HG03521 (cell line): ENCODE measurements around the gene HES6.

Experiments used
- ATAC-seq: cut with Tn5 transposase; IDR thresholded peaks from one replicate; pipeline ENCODE4 v1.9.1; 2021; ENCODE audit warnings: mild to moderate bottlenecking, moderate library complexity; ENCODE audit not compliant: unreplicated experiment

HES6 gene

GRCh38 chr2:238255151-238255551 lies 15.3 kb upstream of the HES6 start:
- no peak for ATAC-seq

DNA sequence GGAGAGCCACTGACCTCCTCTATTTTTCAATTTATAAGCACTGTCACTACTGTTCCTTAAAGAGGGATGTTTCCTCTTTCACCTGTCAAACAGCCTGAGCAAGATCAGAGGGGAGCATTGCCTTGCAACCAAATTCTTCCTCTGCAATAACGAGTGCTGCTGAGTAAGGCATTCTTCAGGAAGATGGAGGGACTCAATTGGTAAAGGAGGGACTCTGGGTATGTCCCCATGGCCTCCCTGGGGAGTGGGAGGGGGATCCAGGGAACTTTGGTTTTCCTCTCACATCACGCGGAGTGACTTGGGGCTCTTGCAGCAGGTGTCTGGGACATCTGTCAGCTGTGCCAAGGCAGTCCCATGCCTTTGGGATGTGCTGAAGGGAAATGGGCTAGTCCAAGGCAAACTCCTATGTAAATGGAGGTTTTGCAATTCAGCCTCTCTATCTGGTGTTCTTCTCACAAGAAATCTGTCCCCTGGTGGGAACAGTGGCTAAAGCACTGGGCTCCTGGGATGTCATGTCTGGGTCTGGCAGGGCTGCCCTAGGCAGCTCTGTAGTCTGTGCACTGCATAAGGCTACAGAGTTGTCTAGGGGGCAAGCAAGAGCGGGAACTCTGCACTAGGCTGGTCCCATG lies 14.4 kb upstream of the HES6 start:
- no peak for ATAC-seq

- no peak for ATAC-seq
Observed at GRCh38 chr2:238252766-238253630, 13.2 kb upstream of the HES6 start.

DNA sequence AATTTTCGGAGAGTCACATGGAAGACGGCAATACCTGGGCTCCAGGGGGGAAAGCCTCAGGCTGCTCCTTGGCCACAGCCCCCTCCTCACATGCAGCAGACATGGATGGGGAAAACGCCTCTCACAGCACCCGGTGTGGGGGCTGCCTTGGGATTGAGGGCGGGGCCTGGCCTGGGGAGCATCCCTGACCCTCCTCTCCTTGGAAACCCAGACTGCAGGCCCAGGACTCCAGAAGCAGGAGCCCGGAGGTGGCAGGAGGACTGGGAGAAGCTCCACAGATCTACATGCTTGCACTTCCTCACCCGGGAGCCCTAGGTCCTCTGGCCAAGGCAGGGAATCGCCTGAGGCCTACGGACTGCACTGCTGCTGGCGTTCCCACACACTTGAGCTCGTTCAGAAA lies 12.1 kb upstream of the HES6 start:
- ATAC-seq, result no peak

DNA sequence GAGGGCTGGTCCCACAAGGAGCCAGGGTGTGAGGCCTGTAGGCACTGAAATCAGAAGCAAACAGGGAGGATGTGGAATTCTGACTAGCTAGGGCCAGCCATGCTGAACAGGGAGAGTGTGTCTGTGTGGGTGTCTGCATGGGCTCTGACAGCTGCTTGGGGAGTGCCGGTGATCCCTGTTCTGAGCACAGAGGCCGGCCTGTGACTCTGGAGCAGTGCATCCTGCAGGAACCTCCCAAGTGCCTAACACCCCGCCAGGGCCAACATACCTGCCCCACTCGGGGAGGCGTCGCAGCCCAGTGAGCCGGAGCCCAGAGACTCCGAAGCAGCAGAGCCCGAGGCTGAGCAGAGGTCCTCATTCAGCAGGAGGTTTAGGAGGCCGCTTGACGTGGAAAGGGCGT lies 11.5 kb upstream of the HES6 start:
- ATAC-seq, result no peak

DNA sequence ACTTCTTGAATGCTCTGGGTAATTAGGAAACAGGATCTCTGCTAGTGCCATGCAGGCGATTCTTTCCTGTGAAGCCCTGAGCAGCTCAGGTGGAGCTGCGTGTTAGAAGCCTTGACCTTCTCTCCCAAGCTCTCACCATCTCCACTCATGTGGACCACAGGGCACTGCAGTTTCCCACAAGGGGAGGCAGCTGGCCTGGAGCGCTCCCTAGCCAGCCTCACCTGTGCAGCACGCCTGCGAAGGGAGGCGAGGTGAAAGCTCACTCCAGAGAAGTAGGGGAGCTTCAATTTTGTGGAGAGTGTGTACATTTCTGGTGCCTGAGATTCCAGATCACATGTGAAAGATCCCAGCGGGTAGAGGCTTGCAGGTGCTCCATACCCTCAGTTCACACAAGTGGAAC lies 11.1 kb upstream of the HES6 start:
- ATAC-seq, result no peak

DNA sequence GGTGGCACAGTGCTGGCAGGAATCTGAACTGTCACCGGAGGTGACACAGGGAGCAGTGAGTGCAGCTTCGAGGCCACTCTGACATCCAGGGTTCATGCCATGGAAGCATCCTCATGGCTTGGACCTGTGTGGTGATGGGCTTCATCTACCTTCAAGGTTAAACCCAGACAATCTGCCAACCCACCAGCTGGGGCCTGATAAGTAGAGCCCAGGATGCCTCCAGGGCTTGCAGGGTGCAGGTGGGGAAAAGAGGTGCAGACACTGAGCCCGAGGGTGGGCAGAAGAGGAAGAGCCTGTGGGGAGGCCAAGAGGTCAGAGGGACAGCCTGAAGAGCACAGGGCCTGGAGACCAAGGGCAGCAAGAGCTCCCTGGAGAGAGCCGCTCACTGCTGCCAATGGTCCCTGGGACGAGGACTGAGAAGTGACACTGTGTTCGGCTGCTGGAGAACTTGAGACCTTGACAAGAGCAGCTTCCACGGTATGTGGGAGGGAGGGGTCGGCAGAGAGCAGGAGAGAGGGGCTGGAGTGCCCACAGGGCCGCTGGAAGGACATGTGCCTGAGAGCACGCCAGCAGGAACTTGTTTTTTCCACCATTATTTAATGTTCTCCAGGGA lies 8.1 kb upstream of the HES6 start:
- no peak for ATAC-seq

DNA sequence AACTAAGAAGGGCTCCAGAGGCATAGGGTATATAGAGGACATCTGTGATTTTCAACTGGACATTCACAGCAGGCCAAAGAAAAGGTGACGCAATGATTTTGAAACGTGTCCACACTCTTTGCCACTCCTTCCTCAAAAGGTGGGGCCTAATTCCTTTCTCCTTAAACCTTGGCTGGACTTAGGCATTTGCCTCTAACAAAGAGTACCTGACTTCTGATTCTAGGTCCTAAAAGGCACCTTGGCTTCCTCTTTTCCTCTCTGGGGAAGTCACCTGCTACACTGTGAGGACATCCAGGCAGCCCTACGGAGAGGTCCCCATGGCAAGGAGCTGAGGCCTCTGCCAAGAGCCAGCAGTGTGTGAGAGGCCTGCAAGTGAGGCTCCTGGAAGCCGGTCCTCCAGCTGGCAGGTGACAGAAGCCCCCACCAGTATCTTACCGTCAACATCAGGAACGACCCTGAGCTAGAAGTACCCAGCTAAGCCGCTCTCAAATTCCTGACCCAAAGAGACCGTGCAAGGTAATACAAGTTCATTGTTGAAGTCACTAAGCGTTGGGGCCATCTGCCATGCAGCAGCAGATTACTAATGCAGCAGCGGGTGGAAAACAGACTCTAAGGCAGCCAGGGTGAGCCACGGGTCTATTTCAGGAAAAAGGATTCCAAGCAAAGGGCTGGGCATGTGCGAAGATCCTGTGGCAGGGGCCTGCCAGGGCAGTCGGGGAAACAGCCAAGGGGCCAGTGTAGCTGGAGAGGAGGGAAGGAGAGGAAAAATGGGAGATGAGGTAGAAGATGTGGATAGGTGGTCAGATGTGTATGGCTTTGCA lies 7.4 kb upstream of the HES6 start:
- ATAC-seq, result no peak

DNA sequence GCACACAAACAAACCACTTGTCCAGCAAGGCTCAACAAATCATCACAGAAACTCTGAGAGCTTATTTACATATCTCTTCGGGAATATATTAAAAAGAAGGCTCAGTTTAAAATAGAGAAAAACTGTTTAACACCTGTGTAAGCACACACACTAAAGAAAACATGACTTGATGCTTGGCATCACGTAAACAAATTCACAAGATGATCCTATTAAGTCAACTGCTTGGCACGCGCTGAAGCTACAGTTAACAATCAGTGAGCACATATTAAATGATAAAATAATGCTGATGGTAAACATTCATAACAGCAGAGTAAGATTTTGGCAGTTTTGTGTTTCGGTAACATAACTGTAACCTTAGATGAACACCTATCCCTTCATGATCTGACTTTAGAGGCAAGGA lies 4.3 kb upstream of the HES6 start:
- no peak for ATAC-seq

- ATAC-seq, result no peak
Observed at GRCh38 chr2:238243496-238244076, 3.7 kb upstream of the HES6 start.

DNA sequence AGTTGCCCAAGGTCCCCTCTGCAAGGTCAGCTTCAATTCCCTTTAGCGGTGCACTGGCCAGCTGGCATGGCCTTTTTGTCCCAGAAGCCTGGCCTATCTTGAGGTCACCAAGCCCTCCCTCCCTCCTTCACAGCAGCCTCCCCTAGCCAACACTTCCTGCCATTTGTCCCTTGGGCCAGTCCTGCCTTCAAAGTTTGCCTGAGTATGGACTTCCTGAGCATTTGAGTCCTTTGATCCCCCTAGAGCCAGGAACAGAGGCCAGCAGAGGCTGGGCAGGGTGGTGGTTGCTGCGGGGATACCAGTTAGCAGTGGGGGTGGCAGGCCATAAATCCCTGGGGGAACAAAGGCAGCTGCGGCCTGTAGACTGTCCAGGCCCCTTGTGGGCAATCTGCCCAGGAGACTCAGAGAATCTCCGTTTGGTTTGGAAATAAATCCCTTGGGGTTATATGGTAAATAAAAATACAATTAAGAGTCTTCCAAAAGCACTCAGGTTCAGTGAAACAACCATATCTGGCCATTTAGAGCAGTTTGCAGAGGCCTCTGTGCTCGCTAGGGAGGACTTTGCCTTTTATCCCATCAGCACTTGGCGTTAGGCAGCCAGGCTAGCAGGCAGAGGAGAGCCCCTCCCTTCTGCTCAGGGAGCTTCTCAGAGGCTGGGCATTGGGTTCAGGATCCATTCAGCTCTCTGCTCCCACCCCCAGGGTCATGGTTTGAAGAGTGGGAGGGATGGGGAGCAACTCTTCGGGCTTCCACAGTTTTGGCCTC lies 3.1 kb upstream of the HES6 start:
- no peak for ATAC-seq

GRCh38 chr2:238241970-238242369 lies 2.1 kb upstream of the HES6 start:
- no peak for ATAC-seq

DNA sequence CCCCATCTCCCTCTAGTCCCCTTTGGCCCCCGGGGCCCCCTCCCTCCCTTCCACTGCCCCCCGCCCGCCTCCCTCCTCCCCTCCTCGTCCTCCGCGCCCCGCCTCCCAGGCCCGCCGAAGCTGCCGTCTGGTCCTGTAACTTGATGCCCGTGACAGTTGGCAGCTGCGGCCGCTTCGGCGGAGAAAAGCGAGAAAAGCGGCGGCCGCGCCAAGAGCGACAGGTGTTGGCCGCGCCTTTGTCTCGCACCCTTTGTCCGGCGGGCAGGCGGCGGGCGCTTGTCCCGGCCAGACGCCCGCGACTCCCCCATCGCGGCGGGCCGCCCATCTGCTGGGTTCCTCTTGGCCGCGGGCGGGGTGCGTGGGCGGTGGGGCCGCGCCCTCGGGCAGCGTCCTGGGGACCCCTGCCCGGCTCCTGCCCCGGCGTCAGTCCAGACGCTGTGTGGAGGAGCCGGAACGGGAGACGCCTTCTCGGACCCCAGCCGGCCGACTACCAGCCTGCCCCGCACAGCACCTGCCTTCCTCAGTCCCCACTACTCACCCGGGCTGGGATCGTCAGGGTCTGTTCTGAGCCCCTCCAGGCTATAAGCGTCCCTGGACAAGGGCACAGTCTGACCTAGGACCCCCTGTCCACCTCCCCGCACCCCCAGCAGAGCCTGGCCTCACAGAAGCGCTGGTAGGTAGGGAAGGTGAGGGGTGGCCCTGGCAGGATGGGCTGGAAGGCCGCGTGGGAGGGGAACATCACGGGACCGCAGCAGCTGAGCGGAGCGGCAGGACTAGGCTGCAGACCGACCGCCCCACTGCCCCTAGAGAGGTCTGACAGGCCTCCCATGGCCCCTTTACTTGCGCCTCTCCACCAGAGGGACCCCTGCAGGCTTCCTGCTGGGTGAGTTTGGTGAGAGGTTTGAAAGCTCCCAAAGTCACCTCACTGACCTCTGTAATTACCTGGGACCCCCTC lies 1.2 kb upstream of the HES6 start:
- ATAC-seq, result no peak

GRCh38 chr2:238239543-238239862 lies 335 bp downstream of the HES6 start:
- peak; percentile 13 for ATAC-seq

DNA sequence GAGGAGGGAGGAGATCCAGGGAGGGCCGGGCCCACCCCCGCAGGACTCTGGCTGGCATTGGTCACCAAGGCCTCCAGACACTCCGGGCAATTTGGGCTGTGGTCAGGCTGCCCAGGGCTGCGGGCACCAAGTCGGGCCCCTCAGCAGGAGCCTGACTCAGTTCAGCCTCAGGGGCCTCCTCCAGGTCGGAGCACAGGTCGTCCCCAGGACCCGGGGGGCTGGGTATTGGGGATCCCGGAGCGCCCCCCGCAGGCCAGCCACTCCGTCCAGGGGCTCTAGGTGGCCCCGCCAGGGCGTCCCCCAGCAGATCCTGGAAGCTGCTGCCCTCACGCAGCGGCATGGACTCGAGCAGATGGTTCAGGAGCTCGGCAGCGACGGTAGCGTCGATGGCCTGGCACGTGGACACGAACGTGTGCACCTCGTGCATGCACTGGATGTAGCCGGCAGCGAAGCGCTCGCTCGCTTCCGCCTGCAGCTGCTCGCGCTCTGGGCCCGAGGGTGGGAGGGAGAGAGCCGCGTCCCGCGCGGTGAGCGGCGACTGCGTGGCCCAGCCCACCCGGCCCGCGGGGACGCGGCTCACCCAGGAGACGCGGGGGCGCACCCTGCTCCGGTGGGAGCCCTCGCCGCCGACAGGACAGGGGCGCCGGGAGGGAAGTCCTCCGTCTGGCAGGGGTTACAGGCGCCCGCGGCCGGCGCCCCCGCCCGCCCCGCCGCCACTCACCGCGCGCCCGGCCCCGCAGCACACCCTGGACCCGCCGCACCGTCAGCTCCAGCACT lies 884 bp downstream of the HES6 start:
- ATAC-seq, result peak; percentile 5

GRCh38 chr2:238238311-238238765 lies 1.5 kb downstream of the HES6 start:
- ATAC-seq, result no peak

GRCh38 chr2:238237431-238238135 lies 2.3 kb downstream of the HES6 start:
- no peak for ATAC-seq

GRCh38 chr2:238236571-238236970 lies 3.3 kb downstream of the HES6 start:
- ATAC-seq, result no peak
